GM04504 (cell line): ENCODE data around the gene CITED2.
"Not testable (repeated sequence)": the region's sequence is repeated elsewhere in the genome, so short reads cannot be mapped to it uniquely, and the experiment has no call there.

ENCODE experiments used
- DNase-seq: peaks from one replicate; pipeline ENCODE4 v3.0.0-alpha.2; 2012; ENCODE audit warnings: low read depth

The CITED2 gene

DNA sequence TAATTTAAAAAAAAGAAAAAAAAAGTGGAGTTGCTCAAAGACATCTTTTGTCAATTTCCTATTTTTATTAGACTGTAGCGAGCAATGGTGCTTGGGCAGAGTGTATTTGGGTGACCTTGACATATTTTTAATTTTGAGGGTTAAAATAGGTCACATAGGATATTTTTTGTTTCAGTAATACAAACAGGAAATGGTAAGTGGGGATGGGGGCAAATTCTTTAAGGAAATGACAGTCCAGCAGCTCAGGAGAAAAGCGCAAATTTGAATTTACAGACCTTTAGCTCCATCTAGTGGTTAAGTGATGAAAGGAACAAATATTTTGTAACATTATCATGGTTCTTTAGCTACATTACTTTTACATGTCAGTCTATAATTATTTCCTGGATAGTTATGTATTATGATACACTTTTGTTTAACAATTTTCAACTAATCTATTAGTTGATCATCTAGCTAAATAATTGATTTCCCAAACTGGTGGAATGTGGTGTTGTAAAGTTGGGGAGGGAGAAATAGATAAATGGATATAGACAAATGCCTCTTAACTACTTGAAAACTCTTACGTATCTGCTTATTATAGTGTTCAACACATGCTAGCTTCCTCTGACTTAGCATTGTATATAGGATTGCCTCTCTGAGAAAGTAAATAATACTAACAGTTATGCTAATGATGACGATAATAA is 10.0 kb downstream of the CITED2 start:
- DNase-seq: peak; percentile 28

GRCh38 chr6:139363797-139364196 is 10.7 kb downstream of the CITED2 start:
- not testable (repeated sequence) for DNase-seq

- not testable (repeated sequence) for DNase-seq
Measured at GRCh38 chr6:139363123-139363522, 11.3 kb downstream of the CITED2 start.

- no peak for DNase-seq
Measured at GRCh38 chr6:139361211-139361610, 13.2 kb downstream of the CITED2 start.

DNA sequence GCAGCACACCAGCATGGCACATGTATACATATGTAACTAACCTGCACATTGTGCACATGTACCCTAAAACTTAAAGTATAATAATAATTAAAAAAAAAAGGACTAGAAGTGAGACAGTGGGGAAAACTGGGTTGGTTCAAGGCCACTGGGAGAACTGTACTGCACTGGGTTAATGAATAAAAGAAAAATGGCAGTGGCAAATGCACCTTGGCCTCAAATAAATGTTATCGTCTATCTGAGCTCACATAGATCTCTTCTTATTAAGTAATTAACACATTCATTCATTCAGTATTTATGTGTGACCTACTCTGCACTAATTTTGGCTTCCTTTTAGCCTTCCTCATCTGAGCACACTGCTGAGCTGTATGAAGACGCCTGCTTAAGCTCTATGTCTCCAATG is 17.5 kb downstream of the CITED2 start:
- no peak for DNase-seq

DNA sequence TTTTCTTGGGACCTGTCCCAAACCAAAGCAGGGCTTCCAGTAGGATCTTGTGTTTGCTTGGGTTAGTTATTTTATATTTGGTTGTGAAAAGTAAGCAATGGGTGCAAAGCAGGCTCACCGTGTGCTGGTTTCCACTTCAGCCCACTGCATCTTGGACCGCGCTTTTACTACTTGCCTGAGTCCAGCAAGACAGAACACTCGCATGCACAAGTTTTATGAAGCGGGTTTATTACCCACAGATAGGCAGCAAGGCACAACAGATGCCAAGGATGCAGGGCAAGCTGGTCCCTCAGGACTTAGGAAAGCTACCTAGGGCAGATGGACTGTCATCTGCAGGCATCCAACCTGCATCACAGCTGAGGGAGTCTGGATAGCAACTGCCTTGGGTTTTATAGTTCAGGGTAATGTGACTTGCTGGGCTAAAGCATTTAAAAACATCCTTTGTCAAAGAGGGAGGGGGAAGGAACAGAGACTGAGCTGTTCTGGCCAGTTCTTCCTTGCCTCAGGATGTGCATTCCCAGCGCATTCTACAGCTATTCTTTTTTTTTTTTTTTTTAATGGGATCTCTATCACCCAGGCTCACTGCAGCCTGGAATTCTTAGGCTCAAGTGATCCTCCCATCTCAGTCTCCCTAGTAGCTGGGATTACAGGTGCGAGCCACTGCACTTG is 18.5 kb downstream of the CITED2 start:
- DNase-seq: no peak

DNA sequence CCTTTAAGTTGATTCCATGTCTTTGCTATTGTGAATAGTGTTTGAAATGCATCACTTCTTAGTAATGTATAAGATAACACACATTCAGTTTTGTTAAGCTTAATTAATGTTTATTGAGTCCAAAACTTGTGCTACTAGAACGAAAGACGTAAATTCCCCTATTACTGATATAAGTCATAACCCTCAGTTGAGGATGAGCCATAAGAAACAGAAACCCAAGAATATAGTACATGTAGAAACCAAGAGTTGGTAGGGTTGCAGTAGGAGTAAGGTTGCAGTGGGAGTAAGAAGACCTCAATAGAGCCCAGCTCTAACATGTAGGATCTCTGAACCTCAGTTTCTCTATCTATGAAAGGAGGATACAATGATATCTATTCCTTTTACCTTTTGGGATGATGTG is 19.3 kb downstream of the CITED2 start:
- DNase-seq: no peak

- DNase-seq: no peak
Measured at GRCh38 chr6:139354189-139354588, 20.3 kb downstream of the CITED2 start.

DNA sequence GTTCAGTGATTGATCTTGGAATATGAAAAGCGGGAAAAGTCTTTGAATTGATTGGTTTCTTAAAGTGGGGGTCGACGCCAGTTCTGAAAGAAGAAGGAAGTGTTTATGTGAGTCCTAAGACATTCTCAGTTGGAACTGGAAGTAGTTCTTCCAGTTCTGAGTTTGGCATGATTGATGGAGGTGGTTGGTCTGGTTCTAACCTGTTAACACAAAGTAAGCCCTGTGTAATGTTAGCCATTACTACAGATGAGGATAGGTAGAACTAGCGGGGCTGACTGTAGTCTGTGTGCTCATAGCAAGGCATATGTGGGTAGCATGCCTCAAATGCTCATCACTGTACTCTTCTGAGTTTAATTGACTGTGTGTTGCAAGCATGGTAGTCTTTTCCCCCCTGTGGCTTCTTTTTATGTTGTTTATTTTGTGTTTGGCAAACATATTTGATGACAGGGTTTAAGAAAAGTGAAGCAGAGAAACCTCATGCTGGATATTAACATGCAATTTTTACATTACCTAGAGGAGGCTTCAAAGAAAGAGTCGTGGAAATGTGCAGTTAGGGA is 24.9 kb downstream of the CITED2 start:
- no peak for DNase-seq

DNA sequence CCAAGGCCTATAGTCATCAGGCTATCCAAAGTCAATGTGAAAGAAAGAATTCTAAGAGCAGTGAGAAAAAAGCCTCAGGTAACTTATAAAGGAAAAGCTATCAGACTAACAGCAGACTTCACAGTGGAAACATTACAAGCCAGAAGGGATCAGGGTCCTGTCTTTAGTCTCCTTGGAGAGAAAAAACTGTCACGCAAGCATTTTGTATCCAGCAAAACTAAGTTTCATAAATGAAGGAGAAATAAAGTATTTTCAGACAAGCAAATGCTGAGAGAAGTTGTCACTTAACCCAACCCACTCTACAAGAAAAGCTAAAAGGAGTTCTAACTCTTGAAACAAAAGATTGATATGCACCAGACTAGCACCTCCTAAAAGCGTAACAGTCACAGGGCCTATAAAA is 28.1 kb downstream of the CITED2 start:
- no peak for DNase-seq

- no peak for DNase-seq
Measured at GRCh38 chr6:139344186-139344963, 30.1 kb downstream of the CITED2 start.

DNA sequence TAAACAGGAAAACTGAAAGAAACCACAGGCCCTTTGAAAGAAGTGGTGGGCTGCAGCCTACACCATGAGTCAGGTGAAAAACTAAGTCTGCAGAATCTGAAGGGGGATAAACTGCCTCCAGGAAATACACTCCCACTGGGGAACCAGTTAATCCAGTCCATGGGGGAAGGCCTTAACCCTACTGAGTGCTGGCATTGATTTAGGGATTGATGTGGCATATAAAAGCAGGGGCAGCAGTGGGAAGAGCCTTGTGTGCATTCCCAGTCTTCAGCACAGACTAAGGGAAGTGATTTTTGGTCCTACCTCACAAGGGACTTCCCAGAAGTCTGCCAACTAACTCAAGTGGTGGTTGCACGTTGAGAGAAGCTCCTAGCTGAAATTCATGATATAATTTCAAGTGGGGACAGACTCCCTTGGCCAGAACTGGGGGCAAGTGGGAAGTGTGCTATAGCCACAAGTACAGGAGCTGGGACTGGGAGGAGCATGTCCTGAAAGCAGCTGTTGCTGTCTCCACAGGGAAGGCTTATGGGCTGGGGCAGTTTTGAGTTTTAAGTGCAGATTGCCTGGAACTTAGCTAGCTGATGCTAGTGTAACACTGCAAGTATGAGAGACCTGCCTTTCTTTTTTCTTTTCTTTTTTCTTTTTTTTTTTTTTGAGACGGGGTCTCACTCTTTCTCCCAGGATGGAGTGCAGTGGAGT is 31.2 kb downstream of the CITED2 start:
- DNase-seq: no peak

DNA sequence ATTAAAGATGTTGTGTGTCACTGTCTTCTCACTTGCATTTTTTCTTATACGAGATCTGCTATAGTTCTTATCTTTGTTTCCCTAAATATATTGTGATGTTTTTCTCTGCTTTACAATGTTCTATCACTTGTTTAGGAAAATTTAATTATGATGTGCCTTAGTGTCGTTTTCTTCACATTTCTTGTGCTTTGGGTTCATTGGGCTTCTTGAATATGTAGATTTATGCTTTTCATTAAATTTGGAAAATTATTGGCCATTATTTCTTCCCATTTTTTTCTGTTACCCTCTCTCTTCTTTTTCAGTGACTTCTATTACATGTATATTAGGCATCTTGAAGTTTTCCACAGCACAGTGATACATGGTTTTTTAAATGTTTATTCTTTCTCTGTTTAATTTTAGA is 33.4 kb downstream of the CITED2 start:
- no peak for DNase-seq

GRCh38 chr6:139338795-139339194 is 35.7 kb downstream of the CITED2 start:
- peak; percentile 61 for DNase-seq

GRCh38 chr6:139337830-139338229 is 36.6 kb downstream of the CITED2 start:
- no peak for DNase-seq

DNA sequence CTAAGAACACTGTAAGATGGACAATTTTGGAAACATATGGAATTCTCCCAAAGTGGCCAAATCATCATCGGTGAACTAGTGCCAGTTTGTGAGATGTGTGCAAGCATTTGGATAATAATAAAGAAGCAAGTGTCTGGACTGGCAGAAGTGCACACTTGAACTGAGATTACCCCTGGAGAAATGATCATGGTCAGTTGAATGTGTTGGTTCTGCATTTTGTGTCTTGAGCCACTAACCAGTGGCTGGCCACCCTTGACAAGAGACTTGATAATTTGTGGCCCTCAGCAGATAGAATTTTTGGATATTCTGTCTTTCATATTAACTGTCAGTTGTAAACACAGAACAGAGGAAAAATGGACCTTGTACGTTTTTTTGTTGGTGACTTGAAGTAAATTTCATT is 37.4 kb downstream of the CITED2 start:
- DNase-seq: no peak

DNA sequence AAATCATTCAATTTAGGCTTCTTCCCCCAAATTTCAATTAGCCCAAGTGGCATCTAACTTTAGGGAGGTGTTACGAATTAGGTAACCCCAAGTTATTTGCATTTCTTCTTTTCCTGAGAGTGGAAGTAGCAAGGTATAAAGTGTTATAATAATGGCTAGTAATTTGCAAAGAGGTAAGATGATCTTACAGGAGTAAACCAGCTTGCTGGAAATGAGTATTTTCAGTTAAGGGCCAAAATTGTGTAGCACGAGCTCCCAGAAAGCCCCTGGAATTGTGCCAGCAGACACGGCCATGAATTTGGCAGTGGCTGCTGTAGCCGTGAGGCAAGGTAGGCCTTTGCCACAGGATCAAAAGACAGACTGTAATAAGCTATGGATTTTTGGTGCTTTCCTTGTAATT is 38.0 kb downstream of the CITED2 start:
- no peak for DNase-seq

GRCh38 chr6:139335447-139336210 is 38.8 kb downstream of the CITED2 start:
- DNase-seq: no peak

GRCh38 chr6:139334806-139335446 is 39.5 kb downstream of the CITED2 start:
- DNase-seq: peak; percentile 83

DNA sequence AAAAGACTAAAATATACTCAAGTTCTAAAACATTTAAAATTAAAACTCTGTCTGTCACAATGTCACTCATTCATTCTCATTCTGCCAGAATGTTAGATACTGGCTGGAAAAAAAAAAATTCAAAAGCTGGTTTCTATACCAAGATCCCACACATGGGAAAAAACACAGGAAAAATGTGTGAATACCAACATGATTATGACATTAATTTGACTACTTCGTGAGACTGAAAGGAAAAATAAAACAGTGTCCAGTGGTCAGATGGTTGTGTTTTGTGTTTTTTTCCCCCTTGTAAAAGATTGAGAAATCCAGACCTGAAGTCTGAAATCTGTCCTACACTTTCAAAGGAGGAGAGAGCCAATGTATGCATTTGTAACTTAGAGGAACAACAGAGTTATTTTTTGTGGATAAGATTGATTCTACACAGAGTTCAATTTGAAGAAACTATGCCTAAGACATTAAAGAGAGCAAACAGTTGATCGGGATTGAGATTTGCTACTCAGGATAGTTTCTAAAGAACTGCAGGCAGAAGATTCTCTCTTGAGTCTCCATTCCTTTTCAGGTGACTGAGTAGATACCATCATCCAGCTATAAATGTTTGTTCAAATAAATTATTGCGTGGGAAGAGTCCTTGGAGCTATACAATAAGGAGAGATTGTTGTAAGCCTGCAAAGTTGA is 43.5 kb downstream of the CITED2 start:
- no peak for DNase-seq
